ENCODE measurements around the gene XRCC3. TPM values are rescaled to one million over a fixed set of nuclear protein-coding genes. Genes with fewer than 3 reads are reported as not detected.

The XRCC3 gene
- total and polyA plus RNA-seq, 2 donors (not counting 3 experiments of a cell fraction or from before 2014, with no cell fraction given): 13.6 to 27.2 TPM

DNA sequence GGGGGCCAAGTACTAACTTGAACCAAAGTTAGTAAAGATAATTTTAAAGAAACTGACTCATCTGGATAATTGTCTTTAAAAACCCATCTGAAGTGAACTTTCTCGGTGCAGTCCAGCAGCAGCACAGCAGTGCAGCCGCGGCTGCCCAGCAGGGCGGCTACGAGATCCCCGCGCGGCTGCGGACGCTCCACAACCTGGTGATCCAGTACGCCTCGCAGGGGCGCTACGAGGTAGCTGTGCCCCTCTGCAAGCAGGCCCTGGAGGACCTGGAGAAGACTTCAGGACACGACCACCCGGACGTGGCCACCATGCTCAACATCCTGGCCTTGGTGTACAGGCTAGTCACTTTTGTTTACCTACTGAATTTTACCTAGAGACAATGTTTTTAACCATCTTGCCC lies 52.7 kb downstream of the XRCC3 start:
- Histone ChIP-seq H3K4me3 (replicated peaks in 1 of 3; ENCODE audit: insufficient read depth in 1 of 3, low read depth in 1 of 3, low read length in 3 of 3) (no peak overlapping the region), H3K36me3 (ENCODE audit: control insufficient read depth in 2 of 2, extremely low read depth in 1 of 2, insufficient read depth in 2 of 2, low read length in 2 of 2) (peaks cover 19 to 26% of the 10 kb centered on the region in 2 experiments), H3K4me2 (ENCODE audit: insufficient read depth, low read length) (no peak overlapping the region), H3K9me3 (replicated peaks; ENCODE audit: control insufficient read depth, insufficient read depth, low read length) (no peaks in the 10 kb centered on the region), H3K79me2 (ENCODE audit: control insufficient read depth, insufficient read depth, low read length) (peaks cover 51% of the 10 kb centered on the region), H3K27ac (ENCODE audit: insufficient read depth, low read depth, low read length) (no peak overlapping the region), H4K20me1 (replicated peaks; ENCODE audit: control insufficient read depth, extremely low read depth, insufficient read depth, low read length) (no peaks in the 10 kb centered on the region), H3K27me3 (ENCODE audit: control insufficient read depth in 2 of 2, insufficient read depth in 2 of 2, low read length in 2 of 2) (no peaks in the 10 kb centered on the region), H3K9me1 (replicated peaks; ENCODE audit: control insufficient read depth, extremely low read depth, insufficient read depth, low read length) (no peaks in the 10 kb centered on the region), H2AFZ (ENCODE audit: low read depth, low read length) (no peak overlapping the region), H3K9ac (replicated peaks; ENCODE audit: extremely low read depth, insufficient read depth, low read length) (no peak overlapping the region), H3K4me1 (ENCODE audit: control insufficient read depth, extremely low read depth, insufficient read depth, low read length) (no peaks in the 10 kb centered on the region)
- TF ChIP-seq POLR2A (IDR thresholded peaks at IDR 0.05; ENCODE audit: low read depth, low read length): no peak
- TF ChIP-seq FOS (IDR thresholded peaks at IDR 0.05; ENCODE audit: borderline replicate concordance, insufficient read depth, low read length): no peak
- TF ChIP-seq JUN (IDR thresholded peaks at IDR 0.05; ENCODE audit: borderline replicate concordance, insufficient read depth, insufficient read length, low read depth): no peak
- TF ChIP-seq EZH2 (IDR thresholded peaks at IDR 0.05; ENCODE audit: borderline replicate concordance, low read depth, low read length, severe bottlenecking): no peak
- TF ChIP-seq CTCF (IDR thresholded peaks at IDR 0.05; ENCODE audit: extremely low read depth in 1 of 2, insufficient read depth in 1 of 2, low read depth in 1 of 2, low read length in 2 of 2): no peak
- TF ChIP-seq, protein P1, sequence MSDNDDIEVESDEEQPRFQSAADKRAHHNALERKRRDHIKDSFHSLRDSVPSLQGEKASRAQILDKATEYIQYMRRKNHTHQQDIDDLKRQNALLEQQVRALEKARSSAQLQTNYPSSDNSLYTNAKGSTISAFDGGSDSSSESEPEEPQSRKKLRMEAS (IDR thresholded peaks at IDR 0.05; ENCODE audit: insufficient read depth, insufficient read length): no peak
- TF ChIP-seq GATA2 (IDR thresholded peaks at IDR 0.05; ENCODE audit: insufficient read depth, insufficient read length, low read depth, low read length): no peak
- TF ChIP-seq MYC (IDR thresholded peaks at IDR 0.05; ENCODE audit: low read depth, low read length): no peak
- no peak for TF ChIP-seq POLR2AphosphoS5 (IDR thresholded peaks at IDR 0.05; ENCODE audit: insufficient read depth, low read depth, low read length)
- dilution Hi-C loops (cut with MboI; ENCODE audit: extremely low pct_ligation_motif_present, low sequenced_read_pairs) (no loop called here), intact Hi-C loops (cut with micrococcal nuclease) (no loop called here)
- POLR2A ChIA-PET: no interaction called here
- DNase-seq (ENCODE audit: low read depth, low spot score) (no peak), FAIRE-seq (no peak)
- BruUV-seq (replicated peaks): no TSS peak
- CTCF ChIA-PET: no interaction called here

Measured in endothelial cell of umbilical vein (primary cell).